Stimulated activated CD4-positive, alpha-beta T cell treated with anti-CD3 and anti-CD28 coated beads, TNF-alpha, amount 100 ng/mL, for 4 hours (primary cell): ENCODE results near the gene TNKS1BP1.
"Not testable (repeated sequence)": the region's sequence is repeated elsewhere in the genome, so short reads cannot be mapped to it uniquely, and the experiment has no call there.

Experiments
- DNase-seq, 3 experiments: peaks; one replicate each; pipeline ENCODE4 v3.0.0-alpha.2; 2020; ENCODE audit warnings: low read depth in 3 of 3

Gene TNKS1BP1

GRCh38 chr11:57353446-57353845 lies 28.7 kb upstream of the TNKS1BP1 start:
- DNase-seq = no peak

GRCh38 chr11:57353036-57353435 lies 28.3 kb upstream of the TNKS1BP1 start:
- no peak for DNase-seq

DNA sequence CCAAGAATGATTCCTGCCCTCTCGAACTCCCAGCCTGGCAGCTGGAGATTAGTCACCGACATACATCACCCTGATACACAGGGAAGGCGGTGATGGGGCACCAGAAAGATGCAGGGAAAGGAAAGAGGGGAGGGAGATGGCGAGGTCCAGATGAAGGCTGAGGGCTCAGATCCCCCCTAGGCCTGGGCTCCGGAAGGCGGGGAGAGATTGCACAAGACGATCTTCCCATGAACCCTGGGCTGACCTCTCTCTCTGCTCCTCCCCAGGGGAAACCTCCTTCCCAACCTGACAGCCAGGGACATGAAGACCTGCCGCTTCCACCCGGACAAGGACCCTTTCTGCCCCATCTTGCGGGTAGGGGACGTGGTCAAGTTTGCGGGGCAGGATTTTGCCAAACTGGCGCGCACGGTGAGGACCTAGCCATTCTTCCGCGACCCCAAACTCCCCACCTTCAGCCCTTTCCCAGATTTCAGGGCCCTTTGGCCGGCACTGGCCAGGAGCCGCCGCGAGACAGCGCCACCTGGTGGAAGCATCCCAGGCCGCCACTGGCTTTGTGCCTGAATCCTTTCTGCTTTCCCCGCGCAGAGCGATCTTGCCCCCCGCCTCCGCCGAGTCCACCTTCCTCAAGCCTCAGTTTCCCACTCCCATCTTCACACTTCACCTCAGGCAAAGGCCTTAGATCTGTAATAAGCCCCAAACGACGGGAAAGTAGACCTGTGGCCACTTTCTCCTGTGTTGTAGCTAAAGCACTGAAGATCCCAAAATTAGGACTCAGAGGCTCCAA lies 24.9 kb upstream of the TNKS1BP1 start:
- DNase-seq = peak; percentile 25 to 45 (median 30)

DNA sequence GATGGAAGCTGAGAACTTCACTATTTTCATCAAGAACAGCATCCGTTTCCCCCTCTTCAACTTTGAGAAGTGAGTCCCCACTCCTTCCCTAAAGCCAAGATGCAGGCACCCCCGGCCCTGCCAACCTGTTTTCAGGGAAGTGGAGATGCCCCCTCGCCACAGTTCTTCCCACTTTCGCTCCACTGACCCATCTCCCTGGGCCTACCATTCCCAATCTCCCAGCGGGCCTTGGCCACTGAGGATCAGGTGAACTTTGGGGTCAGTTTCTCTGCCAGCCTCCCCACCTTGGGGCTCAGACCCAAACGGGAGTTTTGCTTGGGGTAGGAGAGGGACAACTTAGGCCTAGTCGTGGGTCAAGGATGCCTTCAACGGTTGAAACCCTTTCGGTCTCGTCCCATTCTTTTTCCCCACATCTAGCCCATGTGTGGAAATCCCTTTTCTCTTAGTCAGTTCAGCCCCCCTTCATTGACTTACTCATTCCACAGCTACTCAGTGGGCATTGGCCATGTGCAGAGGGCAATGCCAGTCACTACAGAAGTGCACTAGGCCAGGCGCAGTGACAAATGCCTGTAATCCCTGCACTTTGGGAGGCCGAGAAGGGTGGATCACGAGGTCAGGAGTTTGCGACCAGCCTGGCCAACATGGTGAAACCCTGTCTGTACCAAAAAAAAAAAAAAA lies 24.0 kb upstream of the TNKS1BP1 start:
- no peak for DNase-seq

DNA sequence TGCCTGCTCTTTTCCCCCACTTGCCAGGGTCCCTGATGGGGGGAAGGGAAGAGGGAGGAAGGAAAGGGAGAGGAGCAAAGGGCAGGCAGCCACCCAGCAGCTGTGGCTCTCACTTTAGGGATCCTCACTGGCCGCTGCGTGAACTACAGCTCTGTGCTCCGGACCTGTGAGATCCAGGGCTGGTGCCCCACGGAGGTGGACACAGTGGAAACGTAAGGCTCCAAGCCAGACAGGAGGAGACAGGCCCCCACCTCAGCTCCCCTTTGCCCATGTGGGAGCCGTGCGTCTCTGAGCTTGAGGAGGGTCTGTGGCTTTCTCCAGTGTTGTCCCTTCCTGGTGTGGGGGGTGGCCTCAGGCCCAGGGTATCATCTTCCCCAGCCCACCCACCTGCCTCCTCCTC lies 23.3 kb upstream of the TNKS1BP1 start:
- no peak for DNase-seq

DNA sequence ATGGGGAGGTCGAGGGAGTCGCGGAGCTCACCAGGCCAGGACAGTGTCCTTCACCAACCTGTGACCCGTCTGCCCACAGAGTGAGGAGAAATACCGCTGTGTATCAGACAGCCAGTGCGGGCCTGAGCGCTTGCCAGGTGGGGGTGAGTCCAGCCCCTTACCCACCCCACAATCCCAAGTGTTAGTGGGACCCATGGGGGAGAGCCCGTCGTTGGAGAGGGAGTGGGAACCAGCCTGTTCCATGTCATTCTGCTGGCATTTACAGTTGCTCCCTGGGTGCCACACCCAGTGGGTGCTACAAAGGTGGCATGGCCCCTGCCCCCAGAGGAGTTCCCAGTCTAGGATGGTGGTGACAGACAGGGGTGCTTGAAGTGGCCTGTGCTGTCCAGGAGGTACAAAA lies 22.6 kb upstream of the TNKS1BP1 start:
- no peak for DNase-seq

GRCh38 chr11:57345555-57346211 lies 20.9 kb upstream of the TNKS1BP1 start:
- DNase-seq = peak; percentile 48 to 63 (median 51)

GRCh38 chr11:57344826-57345225 lies 20.1 kb upstream of the TNKS1BP1 start:
- DNase-seq = no peak

- no peak for DNase-seq
Observed at GRCh38 chr11:57343825-57344224, 19.1 kb upstream of the TNKS1BP1 start.

- no peak for DNase-seq
Observed at GRCh38 chr11:57342702-57343101, 17.9 kb upstream of the TNKS1BP1 start.

GRCh38 chr11:57341250-57341808 lies 16.6 kb upstream of the TNKS1BP1 start:
- no peak for DNase-seq

- no peak for DNase-seq
Observed at GRCh38 chr11:57340039-57340615, 15.4 kb upstream of the TNKS1BP1 start.

- no peak for DNase-seq
Observed at GRCh38 chr11:57339328-57339727, 14.6 kb upstream of the TNKS1BP1 start.

DNA sequence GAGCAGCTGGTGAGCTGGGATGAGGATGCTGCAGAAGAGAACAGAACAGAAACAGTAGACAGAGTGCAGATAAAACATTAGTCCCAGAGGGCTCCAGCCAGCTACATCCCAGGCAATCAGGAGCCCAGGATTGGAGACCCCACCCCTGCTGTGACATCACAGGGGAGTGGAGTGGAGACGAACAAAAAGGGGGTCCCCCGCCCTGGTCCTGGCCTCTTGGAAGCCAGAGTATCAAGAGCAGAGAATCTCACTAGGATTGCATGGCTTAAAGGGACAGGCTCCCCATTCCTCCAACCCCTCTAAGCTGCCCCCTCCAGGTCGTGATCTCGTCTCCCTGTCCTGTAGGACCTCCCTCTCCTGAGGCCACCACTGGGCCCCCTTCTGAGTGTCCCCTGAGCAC lies 13.4 kb upstream of the TNKS1BP1 start, which contains the start of gene P2RX3:
TSS of gene P2RX3 (plus strand) at position 211 of the 400 bp plus-strand sequence. CDS start 199 bp downstream, outside the sequence.
- no peak for DNase-seq

GRCh38 chr11:57336856-57337255 lies 12.1 kb upstream of the TNKS1BP1 start:
- not testable (repeated sequence) for DNase-seq

DNA sequence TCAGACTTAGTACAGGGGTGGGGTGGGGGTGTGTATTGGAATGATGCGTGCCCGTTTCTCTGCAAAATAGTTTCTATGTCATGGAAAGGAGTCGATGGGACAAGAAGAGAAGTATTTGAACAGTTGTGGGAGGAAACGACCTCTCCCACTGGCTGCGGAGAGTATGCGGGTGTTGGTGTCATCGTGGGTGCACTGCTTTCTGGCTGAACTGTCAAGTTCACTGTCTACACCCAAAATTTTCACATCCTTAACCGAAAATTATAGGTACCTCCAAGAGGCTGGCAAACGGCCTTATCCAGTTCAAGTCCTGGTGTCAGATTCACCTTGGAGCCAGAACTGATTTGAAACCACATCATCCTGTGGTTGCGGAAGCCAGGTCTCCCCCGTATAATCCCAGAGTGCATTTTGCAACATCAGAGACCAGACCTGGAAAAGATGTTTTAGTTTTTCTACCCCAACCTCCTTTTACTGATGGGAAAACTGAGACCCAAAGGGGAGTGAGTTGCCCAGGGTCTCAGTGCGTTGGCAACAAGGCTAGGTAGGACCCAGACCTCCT lies 11.4 kb upstream of the TNKS1BP1 start:
- DNase-seq = no peak

DNA sequence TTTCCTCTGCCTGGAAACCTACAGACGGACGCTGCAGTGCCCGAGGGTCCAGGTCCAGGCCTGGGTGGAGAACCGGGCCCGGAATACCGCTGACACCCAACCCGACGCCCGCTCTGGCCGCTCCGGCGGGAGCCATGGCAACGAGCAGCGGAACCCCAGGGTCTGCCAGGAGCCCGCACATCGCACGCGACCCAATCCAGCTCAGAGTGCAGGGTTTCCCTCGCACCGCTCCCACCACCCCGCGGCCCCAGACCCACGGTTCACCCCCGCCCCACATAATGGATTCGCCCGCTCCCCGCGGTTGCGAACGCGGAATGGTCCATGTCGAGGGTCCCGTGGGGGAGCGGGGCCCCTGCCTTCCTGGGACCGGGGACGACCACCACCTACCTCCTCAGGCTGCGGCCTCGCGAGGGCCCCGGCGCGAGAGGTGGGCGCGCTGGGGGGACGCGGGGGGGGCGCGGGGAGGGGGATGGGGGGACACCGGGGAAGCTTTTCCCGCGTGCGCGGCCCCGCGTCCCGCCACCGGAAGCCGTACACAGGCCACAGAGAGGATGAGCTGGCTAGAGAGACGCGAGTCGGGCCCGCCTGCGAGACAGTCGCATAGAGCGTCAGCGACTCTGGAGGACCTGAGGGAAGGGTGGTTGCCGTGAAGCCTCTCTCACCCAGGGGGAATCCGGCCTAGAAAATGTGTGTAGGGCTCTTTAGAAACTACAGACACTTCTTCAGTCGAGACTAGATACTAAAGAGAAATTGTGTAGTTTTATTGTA lies 10.8 kb upstream of the TNKS1BP1 start, which contains the start of gene SSRP1:
TSS of gene SSRP1 (minus strand) at position 550 of the 768 bp plus-strand sequence. CDS start 771 bp downstream, outside the sequence.
- peak; percentile 72 to 79 (median 77) for DNase-seq

DNA sequence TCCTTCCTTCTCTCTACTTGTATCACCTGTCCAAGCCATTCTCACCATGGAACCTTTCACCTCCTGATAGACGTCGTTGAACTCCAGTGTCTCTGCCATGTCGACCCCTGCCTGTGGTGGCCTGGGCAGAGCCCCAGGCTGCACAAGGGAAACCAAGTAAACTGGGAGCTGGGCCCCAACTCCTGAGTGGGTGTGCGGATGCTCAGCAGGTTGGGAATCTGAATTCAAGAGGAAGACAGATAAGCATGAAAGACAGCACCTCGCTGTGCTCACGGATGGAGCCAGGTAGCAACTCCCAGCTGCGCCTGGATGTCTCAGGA lies 10.2 kb upstream of the TNKS1BP1 start:
- no peak for DNase-seq

DNA sequence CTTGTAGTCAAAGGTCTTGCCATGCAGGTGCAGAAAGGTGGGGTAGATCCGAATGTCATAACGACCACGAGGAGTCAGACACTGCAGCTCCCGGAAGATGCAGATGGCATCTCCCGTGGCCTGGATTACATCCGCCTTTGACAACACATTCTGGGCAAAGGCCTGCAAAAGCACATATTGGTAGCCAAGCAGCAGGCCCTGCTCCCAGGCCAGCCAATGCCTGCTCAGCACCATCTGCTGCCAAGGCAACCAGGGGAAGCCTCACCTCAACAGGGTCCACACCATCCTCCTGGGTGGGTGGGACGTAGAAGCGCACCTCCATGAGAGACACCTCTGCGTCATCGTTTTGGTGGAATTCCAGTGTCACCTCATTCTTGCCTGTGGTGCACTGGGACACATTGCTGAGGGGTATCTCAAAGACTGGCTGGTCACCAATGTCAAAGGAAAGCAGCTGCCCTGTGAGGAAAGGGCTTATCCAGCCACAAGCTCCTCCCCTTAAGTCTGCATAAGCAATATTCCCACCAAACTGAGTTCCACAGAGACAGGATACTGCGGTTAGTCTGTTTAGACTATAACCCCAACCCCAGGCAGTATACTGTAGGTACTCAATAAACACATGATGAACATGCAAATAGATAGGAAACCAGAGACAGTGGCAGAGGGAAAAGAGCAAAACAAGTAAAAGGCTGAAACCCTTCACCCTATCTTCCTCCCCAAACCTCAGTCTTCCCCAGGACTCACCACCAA lies 8.1 kb upstream of the TNKS1BP1 start:
- DNase-seq = no peak

DNA sequence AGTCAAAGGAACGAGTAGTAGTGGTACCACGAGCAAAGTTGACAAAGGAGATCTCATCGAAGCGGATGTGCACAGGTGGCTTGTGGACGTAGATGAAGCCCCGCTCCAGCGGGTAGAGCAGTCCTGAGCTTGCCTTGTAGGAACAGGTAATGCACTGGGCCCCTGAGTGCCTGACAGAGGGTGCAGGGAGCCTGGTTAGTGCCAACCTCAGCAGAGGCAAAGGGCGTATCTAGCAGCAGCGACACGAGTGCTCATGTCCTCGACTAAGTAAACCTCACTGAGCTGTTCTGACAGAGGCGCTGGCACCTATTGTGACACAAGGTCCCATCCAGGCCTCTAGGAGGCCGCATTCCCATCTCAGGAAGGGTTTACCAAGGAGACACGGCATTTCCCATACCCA lies 7.0 kb upstream of the TNKS1BP1 start:
- no peak for DNase-seq
